Measurements from ENCODE around the gene SERTAD1.
"Not testable (repeated sequence)": the region's sequence is repeated elsewhere in the genome, so short reads cannot be mapped to it uniquely, and the experiment has no call there.

The SERTAD1 gene

DNA sequence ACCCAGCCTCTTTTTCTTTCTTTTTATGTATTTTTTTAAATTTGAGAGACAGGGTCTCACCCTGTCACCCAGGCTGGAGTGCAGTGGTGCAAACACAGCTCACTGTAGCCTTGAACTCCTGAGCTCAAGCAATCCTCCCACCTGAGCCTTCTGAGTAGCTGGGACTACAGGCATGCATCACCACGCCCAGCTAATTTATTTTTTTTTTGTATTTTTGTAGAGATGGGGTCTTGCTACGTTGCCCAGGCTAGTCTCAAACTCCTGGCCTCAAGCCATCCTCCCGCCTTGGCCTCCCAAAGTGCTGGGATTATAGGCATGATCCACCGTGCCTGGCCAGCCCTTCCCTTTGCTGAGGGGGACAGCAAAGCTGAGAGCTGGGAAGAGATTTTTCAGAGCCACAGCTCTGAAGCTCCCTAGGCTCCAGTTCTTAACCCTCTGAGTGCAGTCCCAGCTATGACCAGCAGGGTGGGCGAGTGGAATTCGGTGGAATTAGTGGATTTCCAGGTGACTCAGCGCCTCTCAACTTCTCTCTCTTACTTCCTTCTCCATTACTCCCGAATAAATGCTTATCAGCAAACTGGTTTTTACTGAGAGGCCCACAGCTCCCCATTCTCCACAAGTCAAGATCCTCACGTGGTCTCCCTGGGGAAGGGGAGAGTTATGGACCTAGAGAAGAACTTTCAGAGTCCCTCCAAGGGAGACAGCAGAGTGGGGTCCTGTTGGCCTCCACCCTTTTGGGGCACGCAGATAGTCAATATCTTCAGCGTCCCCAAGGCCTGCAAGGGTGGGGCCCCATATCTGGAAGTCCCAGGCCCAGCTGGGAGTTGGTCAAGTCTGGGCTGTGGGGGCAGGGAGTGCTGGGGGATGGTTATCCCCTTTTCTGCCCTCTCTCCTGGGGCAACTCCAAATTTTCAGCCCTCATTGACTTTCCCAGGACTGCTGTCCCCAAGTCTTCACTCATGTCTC is 38.5 kb upstream of the SERTAD1 start:
- Histone ChIP-seq H4K20me1 (ENCODE audit: insufficient read depth, low read length) (no peaks in the 10 kb centered on the region), H2AFZ (ENCODE audit: low read length) (no peak overlapping the region), H3K4me2 (ENCODE audit: low read length) (peak overlapping the region; percentile 79), H3K27ac (ENCODE audit: low read depth, low read length, poor library complexity, severe bottlenecking) (peak overlapping the region; percentile 26), H3F3A (ENCODE audit: insufficient read depth, low read length) (no peaks in the 10 kb centered on the region), H3K36me3 (ENCODE audit: insufficient read depth, low read length) (no peaks in the 10 kb centered on the region), H3K27me3 (ENCODE audit: insufficient read depth, low read length) (peaks cover 5% of the 10 kb centered on the region; the same call in 1 of the 2 replicates), H3K4me3 (ENCODE audit: low read depth, low read length, poor library complexity, severe bottlenecking) (peak overlapping the region; percentile 86), H3K79me2 (ENCODE audit: insufficient read depth, low read length) (no peaks in the 10 kb centered on the region), H3K9ac (ENCODE audit: low read length) (no peak overlapping the region), H3K9me2 (ENCODE audit: low read depth, low read length) (no peaks in the 10 kb centered on the region), H3K4me1 (ENCODE audit: insufficient read depth, low read length, severe bottlenecking) (peaks cover 24% of the 10 kb centered on the region), H3K9me3 (ENCODE audit: low read length) (no peaks in the 10 kb centered on the region)
- TF ChIP-seq, protein P1, sequence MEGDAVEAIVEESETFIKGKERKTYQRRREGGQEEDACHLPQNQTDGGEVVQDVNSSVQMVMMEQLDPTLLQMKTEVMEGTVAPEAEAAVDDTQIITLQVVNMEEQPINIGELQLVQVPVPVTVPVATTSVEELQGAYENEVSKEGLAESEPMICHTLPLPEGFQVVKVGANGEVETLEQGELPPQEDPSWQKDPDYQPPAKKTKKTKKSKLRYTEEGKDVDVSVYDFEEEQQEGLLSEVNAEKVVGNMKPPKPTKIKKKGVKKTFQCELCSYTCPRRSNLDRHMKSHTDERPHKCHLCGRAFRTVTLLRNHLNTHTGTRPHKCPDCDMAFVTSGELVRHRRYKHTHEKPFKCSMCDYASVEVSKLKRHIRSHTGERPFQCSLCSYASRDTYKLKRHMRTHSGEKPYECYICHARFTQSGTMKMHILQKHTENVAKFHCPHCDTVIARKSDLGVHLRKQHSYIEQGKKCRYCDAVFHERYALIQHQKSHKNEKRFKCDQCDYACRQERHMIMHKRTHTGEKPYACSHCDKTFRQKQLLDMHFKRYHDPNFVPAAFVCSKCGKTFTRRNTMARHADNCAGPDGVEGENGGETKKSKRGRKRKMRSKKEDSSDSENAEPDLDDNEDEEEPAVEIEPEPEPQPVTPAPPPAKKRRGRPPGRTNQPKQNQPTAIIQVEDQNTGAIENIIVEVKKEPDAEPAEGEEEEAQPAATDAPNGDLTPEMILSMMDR (IDR thresholded peaks at IDR 0.05; ENCODE audit: low read length), result peak; percentile 67
- TF ChIP-seq EZH2 (IDR thresholded peaks at IDR 0.05; ENCODE audit: borderline replicate concordance, low read length), result no peak

DNA sequence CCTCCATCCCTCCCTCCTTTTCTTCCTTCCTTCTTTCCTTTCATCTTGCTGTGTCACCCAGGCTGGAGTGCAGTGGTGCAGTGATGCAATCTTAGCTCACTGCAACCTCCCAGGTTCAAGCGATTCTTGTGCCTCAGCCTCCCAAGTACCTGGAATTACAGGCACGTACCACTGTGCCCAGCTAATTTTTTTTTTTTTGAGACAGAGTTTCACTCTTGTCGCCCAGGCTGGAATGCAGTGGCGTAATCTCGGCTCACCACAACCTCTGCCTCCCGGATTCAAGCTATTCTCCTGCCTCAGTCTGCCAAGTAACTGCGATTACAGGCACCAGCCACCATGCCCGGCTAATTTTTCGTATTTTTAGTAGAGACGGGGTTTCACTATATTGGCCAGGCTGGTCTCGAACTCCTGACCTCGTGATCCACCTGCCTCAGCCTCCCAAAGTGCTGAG is 37.8 kb upstream of the SERTAD1 start:
- not testable (repeated sequence) for H3K9me3 ChIP-seq (ENCODE audit: low read length); H3K4me2 ChIP-seq (ENCODE audit: low read length); H2AFZ ChIP-seq (ENCODE audit: low read length); H3K27ac ChIP-seq (ENCODE audit: low read depth, low read length, poor library complexity, severe bottlenecking); H3K27me3 ChIP-seq (ENCODE audit: insufficient read depth, low read length); H3K9ac ChIP-seq (ENCODE audit: low read length); H3K9me2 ChIP-seq (ENCODE audit: low read depth, low read length); H3K4me3 ChIP-seq (ENCODE audit: low read depth, low read length, poor library complexity, severe bottlenecking); H3F3A ChIP-seq (ENCODE audit: insufficient read depth, low read length); H4K20me1 ChIP-seq (ENCODE audit: insufficient read depth, low read length); H3K36me3 ChIP-seq (ENCODE audit: insufficient read depth, low read length); H3K79me2 ChIP-seq (ENCODE audit: insufficient read depth, low read length)
- H3K4me1 ChIP-seq (ENCODE audit: insufficient read depth, low read length, severe bottlenecking), result peaks cover 24% of the 10 kb centered on the region

DNA sequence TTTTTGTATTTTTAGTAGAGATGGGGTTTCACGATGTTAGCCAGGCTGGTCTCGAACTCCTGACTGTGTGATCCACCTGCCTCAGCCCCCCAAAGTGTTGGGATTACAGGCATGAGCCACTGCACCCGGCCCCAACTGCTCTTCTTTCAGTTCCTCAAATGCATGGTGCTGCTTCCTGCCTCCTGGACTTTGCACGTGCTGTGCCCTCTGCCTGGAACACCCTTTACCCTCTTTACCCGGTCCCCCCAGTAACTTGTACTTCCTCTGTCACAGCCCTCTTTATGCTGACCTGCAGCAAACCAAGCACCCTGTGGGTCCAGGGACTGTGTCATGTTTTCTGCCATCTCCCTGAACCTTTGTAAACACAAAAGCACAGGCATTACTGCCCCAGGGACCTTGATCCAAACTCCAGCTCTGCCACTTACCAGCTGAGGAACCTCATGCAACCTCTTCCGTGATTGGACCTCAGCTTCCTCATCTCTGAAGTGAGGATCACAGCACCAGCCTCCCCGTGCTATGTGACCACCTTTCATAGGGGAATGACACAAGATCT is 36.0 kb upstream of the SERTAD1 start:
- Histone ChIP-seq H3K79me2 (ENCODE audit: insufficient read depth, low read length) (no peaks in the 10 kb centered on the region), H2AFZ (ENCODE audit: low read length) (no peak overlapping the region), H3K36me3 (ENCODE audit: insufficient read depth, low read length) (no peaks in the 10 kb centered on the region), H3K4me2 (ENCODE audit: low read length) (no peak overlapping the region), H3K27ac (ENCODE audit: low read depth, low read length, poor library complexity, severe bottlenecking) (no peak overlapping the region), H3K9ac (ENCODE audit: low read length) (no peak overlapping the region), H3F3A (ENCODE audit: insufficient read depth, low read length) (no peaks in the 10 kb centered on the region), H3K4me3 (ENCODE audit: low read depth, low read length, poor library complexity, severe bottlenecking) (no peak overlapping the region), H4K20me1 (ENCODE audit: insufficient read depth, low read length) (no peaks in the 10 kb centered on the region), H3K27me3 (ENCODE audit: insufficient read depth, low read length) (no peaks in the 10 kb centered on the region; the same call in 1 of the 2 replicates), H3K4me1 (ENCODE audit: insufficient read depth, low read length, severe bottlenecking) (peaks cover 23% of the 10 kb centered on the region), H3K9me3 (ENCODE audit: low read length) (no peaks in the 10 kb centered on the region), H3K9me2 (ENCODE audit: low read depth, low read length) (no peaks in the 10 kb centered on the region)
- no peak for TF ChIP-seq EZH2 (IDR thresholded peaks at IDR 0.05; ENCODE audit: borderline replicate concordance, low read length)
- TF ChIP-seq, protein P1 (IDR thresholded peaks at IDR 0.05; ENCODE audit: low read length), result no peak

Measured in OCI-LY1 (cell line).